HFF-Myc (cell line): ENCODE measurements around the gene NAP1L1.

Source experiments
- DNase-seq: peaks from one replicate; pipeline ENCODE4 v3.0.0-alpha.2; 2011; ENCODE audit warnings: low read depth; ENCODE audit errors: extremely low read depth
- H3K4me3 ChIP-seq: replicated peaks from 2 replicates; pipeline ENCODE4 v1.5.1; 2011; ENCODE audit warnings: low read depth, mild to moderate bottlenecking, control low read depth, low read length
- TF ChIP-seq, protein P1 (sequence below): IDR thresholded peaks from 2 replicates; pipeline ENCODE4 v1.5.1; 2012; ENCODE audit warnings: mild to moderate bottlenecking, low read depth, low read length, control low read depth; ENCODE audit errors: missing control alignments

The NAP1L1 gene

GRCh38 chr12:76033081-76034011 lies 51.1 kb downstream of the NAP1L1 start:
- TF ChIP-seq, protein P1, sequence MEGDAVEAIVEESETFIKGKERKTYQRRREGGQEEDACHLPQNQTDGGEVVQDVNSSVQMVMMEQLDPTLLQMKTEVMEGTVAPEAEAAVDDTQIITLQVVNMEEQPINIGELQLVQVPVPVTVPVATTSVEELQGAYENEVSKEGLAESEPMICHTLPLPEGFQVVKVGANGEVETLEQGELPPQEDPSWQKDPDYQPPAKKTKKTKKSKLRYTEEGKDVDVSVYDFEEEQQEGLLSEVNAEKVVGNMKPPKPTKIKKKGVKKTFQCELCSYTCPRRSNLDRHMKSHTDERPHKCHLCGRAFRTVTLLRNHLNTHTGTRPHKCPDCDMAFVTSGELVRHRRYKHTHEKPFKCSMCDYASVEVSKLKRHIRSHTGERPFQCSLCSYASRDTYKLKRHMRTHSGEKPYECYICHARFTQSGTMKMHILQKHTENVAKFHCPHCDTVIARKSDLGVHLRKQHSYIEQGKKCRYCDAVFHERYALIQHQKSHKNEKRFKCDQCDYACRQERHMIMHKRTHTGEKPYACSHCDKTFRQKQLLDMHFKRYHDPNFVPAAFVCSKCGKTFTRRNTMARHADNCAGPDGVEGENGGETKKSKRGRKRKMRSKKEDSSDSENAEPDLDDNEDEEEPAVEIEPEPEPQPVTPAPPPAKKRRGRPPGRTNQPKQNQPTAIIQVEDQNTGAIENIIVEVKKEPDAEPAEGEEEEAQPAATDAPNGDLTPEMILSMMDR, result no peak
- peak overlapping the region; percentile 95 for H3K4me3 ChIP-seq
- DNase-seq, result no peak

DNA sequence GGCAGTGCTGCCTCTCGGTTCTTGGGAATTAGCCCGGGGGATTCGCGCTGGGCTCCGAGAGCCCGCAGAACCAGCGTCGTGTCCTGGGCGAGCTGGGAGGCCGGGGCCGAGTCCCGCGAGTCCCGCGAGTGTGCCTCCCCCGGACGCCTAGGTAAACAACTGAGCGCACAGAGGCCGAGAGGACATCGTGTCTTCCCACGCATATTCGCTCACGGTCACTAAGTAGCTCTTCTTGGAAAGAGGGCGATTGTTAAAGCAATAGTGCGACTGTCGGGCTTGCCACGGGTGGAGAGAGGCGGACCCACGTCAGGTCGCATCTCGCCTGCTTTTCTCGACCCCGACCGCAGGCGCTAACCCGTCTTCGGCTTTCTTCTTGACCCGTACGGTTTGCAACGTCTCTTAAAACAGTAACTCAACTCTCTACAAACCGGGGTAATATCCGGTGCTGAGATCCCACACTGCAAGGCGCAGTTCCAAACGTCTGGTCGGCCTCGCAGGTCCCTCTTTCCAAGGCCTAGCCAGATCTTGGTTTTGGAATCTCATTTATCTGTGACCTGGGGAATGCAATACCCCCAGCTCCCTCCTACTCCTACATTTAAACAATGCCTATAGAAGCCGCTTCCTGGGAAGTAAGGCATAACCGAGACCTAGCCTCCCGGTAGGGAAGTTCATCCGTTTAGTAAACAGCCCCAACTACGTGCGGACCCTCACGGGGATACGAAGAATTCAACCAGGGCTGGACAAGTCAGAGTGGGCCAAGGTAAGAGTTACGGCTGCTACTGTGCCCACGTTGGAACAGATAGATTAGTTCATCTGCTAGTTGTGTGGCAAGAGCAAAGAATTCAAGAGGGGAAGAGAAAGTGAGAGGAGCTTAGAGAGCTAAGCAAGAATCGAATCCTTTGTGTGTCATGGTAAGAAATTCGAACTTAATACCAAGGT lies 52.2 kb downstream of the NAP1L1 start:
- peak overlapping the region; percentile 95 for H3K4me3 ChIP-seq
- DNase-seq, result no peak
- TF ChIP-seq, protein P1, result no peak

- peak; percentile 91 for DNase-seq
- peak within 1 kb of the TSS; percentile 95 for H3K4me3 ChIP-seq
- TF ChIP-seq, protein P1, result peak; percentile 48
Observed at GRCh38 chr12:76031414-76032042, 53.0 kb downstream of the NAP1L1 start, which contains the start of gene PHLDA1. TSS of gene PHLDA1 (minus strand) at chr12:76031776.

DNA sequence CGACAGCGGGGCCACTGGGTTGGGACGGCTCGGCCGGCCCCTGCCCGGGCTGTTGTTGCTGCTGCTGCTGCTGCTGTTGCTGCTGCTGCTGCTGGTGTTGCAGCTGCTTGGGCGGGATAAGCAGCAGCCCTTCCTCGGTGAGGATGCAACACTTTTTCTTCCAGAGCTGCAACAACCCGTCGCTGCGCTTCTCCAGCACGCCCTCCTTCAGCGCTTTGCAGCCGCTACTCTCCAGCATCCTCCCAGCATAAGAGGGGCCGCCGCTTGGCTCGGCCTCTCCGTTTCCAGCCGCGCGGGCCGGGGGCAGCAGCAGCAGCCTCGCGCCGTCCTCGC lies 53.4 kb downstream of the NAP1L1 start:
- H3K4me3 ChIP-seq, result peak overlapping the region; percentile 95
- TF ChIP-seq, protein P1, result no peak
- DNase-seq, result no peak

- peak overlapping the region; percentile 95 for H3K4me3 ChIP-seq
- TF ChIP-seq, protein P1, result no peak
- DNase-seq, result no peak
Observed at GRCh38 chr12:76030341-76031080, 54.0 kb downstream of the NAP1L1 start.

- peak overlapping the region; percentile 95 for H3K4me3 ChIP-seq
- TF ChIP-seq, protein P1, result no peak
- DNase-seq, result no peak
Observed at GRCh38 chr12:76029982-76030340, 54.5 kb downstream of the NAP1L1 start.
